K562 (cell line): ENCODE data around the gene CPTP.

Experiments used
- CC2D1A ChIP-seq: fragments of 450-650 bp; IDR thresholded peaks from 2 replicates; pipeline ENCODE4 v1.6.1; 2017; ENCODE audit warnings: mild to moderate bottlenecking
- CREM ChIP-seq: IDR thresholded peaks from 2 replicates; pipeline ENCODE4 v1.6.1; 2014; ENCODE audit warnings: antibody characterized with exemption, low read depth
- NFRKB ChIP-seq: fragments of 450-650 bp; IDR thresholded peaks from 2 replicates; pipeline ENCODE4 v1.6.1; 2016; ENCODE audit warnings: low read depth
- SMC3 ChIP-seq: conservative IDR thresholded peaks from 2 replicates; pipeline ENCODE4 v1.6.1; 2011; ENCODE audit warnings: low read depth, low read length, improper control_type of control experiment; ENCODE audit not compliant: insufficient read depth
- ZNF24 ChIP-seq: fragments of 450-650 bp; IDR thresholded peaks from 2 replicates; pipeline ENCODE4 v1.6.1; 2016
- ZNF274 ChIP-seq: IDR thresholded peaks from 2 replicates; pipeline ENCODE4 v1.6.1; 2011; ENCODE audit warnings: low read depth, mild to moderate bottlenecking, low read length, moderate library complexity, borderline replicate concordance
- TF ChIP-seq, protein P1 (sequence below), 3 experiments: IDR thresholded peaks in 2 of 3; conservative IDR thresholded peaks in 1 of 3; 2 replicates each; pipeline ENCODE4 v1.5.1; 2011 to 2012; ENCODE audit warnings: low read length in 3 of 3, mild to moderate bottlenecking in 3 of 3, control low read depth in 2 of 3, improper control_type of control experiment in 1 of 3, inconsistent platforms in 1 of 3, low read depth in 1 of 3, mixed read lengths in 1 of 3, moderate library complexity in 1 of 3; ENCODE audit not compliant: insufficient read depth in 2 of 3

DNA sequence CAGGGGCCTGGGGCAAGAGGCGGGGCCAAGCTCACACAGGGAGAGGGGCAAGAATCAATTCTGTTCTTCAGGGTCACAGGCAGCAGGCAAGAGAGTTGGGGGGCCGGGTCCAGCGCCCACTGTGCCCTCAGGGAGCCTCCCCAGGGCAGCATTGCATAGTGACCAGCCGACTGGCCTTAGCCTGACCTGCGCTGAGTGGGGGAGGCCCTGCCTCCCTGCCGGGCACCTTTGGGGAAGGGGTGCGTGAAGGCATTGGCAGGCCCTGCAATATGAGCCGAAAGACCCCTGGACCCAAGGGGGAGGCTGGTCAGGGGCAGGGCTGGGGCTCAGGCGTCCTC lies 32.2 kb upstream of the CPTP start:
- TF ChIP-seq CREM (no peak), SMC3 (no peak), CC2D1A (no peak), ZNF274 (no peak), NFRKB (no peak), ZNF24 (no peak)
- TF ChIP-seq, protein P1, sequence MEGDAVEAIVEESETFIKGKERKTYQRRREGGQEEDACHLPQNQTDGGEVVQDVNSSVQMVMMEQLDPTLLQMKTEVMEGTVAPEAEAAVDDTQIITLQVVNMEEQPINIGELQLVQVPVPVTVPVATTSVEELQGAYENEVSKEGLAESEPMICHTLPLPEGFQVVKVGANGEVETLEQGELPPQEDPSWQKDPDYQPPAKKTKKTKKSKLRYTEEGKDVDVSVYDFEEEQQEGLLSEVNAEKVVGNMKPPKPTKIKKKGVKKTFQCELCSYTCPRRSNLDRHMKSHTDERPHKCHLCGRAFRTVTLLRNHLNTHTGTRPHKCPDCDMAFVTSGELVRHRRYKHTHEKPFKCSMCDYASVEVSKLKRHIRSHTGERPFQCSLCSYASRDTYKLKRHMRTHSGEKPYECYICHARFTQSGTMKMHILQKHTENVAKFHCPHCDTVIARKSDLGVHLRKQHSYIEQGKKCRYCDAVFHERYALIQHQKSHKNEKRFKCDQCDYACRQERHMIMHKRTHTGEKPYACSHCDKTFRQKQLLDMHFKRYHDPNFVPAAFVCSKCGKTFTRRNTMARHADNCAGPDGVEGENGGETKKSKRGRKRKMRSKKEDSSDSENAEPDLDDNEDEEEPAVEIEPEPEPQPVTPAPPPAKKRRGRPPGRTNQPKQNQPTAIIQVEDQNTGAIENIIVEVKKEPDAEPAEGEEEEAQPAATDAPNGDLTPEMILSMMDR (IDR thresholded peaks at IDR 0.05 in 2 of 3, conservative IDR thresholded peaks at IDR 0.05 in 1 of 3; ENCODE audit: insufficient read depth in 2 of 3, low read depth in 1 of 3, low read length in 3 of 3), result no peak
